Lung (tissue), 12 donors: Measurements from ENCODE around the gene ARHGAP10. TPM values are rescaled to one million over a fixed set of nuclear protein-coding genes. Genes with fewer than 3 reads are reported as not detected.
"Not testable (repeated sequence)": the region's sequence is repeated elsewhere in the genome, so short reads cannot be mapped to it uniquely, and the experiment has no call there.

ENCODE experiments used
- ATAC-seq: fragments of 200-7000 bp; cut with Tn5 transposase; one replicate; pipeline ENCODE4 v1.9.1; 2020; ENCODE audit warnings: moderate number of reproducible peaks; ENCODE audit not compliant: insufficient read depth, low FRiP score
- DNase-seq, 3 donors: peaks; one replicate each; pipeline ENCODE4 v3.0.0-alpha.2; 2013 to 2017
- H3K27ac ChIP-seq, 2 donors: one replicate each; pipeline ENCODE4 v1.5.1; 2013; ENCODE audit warnings: mild to moderate bottlenecking in 2 of 2, moderate library complexity in 2 of 2, control low read depth in 1 of 2, inconsistent platforms in 1 of 2, low read depth in 1 of 2, low read length in 1 of 2
- H3K27me3 ChIP-seq, 3 donors: one replicate each; pipeline ENCODE4 v1.5.1; 2013; ENCODE audit warnings: low read length in 2 of 3; ENCODE audit not compliant: control insufficient read depth in 3 of 3, insufficient read depth in 3 of 3
- H3K36me3 ChIP-seq, 4 donors: one replicate each; pipeline ENCODE4 v1.5.1; 2013; ENCODE audit warnings: low read length in 4 of 4, mild to moderate bottlenecking in 1 of 4, moderate library complexity in 1 of 4; ENCODE audit not compliant: control insufficient read depth in 4 of 4, insufficient read depth in 4 of 4
- H3K4me1 ChIP-seq, 5 donors: one replicate each; pipeline ENCODE4 v1.5.1; 2013; ENCODE audit warnings: low read length in 5 of 5, mild to moderate bottlenecking in 2 of 5, moderate library complexity in 1 of 5; ENCODE audit not compliant: control insufficient read depth in 5 of 5, insufficient read depth in 5 of 5
- H3K4me3 ChIP-seq: one replicate; pipeline ENCODE4 v1.5.1; 2013; ENCODE audit warnings: mild to moderate bottlenecking, control low read depth, moderate library complexity
- H3K9ac ChIP-seq, 2 donors: one replicate each; pipeline ENCODE4 v1.5.1; 2013; ENCODE audit warnings: low read length in 2 of 2, control low read depth in 1 of 2; ENCODE audit not compliant: insufficient read depth in 1 of 2
- H3K9me3 ChIP-seq, 4 donors: one replicate each; pipeline ENCODE4 v1.5.1; 2013; ENCODE audit warnings: low read length in 3 of 4, mild to moderate bottlenecking in 1 of 4, moderate library complexity in 1 of 4; ENCODE audit not compliant: control insufficient read depth in 4 of 4, insufficient read depth in 3 of 4
- WGBS, 2 donors: extraction: QIAGEN DNeasy Blood & Tissue Kit; methylation state at CpG; one replicate each; pipeline ENCODE4 v1.1.7; 2013; 5-methylcytosine and 5-hydroxymethylcytosine counted together
- polyA plus RNA-seq, 2 donors: library from polyadenylated mRNA; stranded (reverse); fragments of 200-250 nt; gene quantifications; one replicate each; pipeline ENCODE4 v1.2.1, GENCODE V29; 2013
- total RNA-seq, 2 donors: library from RNA; depleted of rRNA in 1 of 2; stranded (reverse); fragments of >200 nt in 1 of 2; gene quantifications; one replicate each; pipeline ENCODE4 v1.2.1, GENCODE V29; 2014 to 2021
- TF ChIP-seq, protein P1 (sequence below): IDR thresholded peaks from 2 replicates; pipeline ENCODE4 v1.5.1; 2012; ENCODE audit warnings: mild to moderate bottlenecking; ENCODE audit errors: control extremely low read depth, extremely low read depth
- donor health status: control.
- donor health status: control.
- donor health status: Bipolar disorder and iron deficiency.
- donor health status: healthy.
- donor health status: DM: yes; HTN: yes; CAD: no.

Gene ARHGAP10
- total and polyA plus RNA-seq, 4 donors, result 9.1 to 25.0 (median 17.5) TPM

DNA sequence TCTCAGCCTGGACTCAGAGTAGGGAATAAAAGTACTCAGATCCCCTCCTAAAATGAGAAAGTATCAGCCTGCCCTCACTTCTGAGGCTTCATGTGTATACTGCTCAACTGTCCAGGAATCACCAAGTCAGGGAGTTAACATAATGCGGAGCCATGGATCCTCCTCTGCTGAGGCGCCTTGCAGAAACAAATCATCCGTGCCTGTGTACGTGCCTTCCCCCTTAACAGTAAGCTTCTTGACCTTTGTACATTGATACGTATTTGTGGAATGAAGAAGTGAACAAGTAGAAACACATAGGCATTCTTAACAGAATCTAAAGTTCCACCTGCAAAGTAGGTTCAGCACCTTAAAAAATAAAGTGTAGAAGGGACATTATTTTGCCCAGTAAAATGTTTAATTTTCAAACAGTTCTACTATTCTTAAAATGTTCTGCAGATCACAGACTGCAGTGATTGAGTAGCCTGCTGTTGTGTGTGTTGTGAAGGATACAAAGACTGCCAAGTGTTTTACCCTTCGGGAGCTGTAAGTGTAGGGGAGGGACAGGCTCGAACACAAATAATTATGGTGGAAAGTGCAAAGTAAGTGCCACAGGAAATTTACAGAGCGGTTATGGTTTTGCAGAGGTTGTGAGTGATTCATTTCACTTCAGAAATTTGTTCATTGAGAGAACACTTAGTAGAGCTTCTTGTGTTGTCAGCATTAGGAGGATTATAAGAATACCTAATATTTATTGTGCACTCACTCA lies 61.9 kb downstream of the ARHGAP10 start:
- DNase-seq, result no peak
- Histone ChIP-seq H3K9ac (no peak overlapping the region), H3K4me3 (no peak overlapping the region), H3K36me3 (no peaks in the 10 kb centered on the region), H3K27ac (peak overlapping the region in 1 of 2 donors; percentile 57), H3K27me3 (no peaks in the 10 kb centered on the region), H3K4me1 (peaks cover 0 to 28% (median 5%) of the 10 kb centered on the region in 5 donors), H3K9me3 (no peaks in the 10 kb centered on the region)
- TF ChIP-seq, protein P1, sequence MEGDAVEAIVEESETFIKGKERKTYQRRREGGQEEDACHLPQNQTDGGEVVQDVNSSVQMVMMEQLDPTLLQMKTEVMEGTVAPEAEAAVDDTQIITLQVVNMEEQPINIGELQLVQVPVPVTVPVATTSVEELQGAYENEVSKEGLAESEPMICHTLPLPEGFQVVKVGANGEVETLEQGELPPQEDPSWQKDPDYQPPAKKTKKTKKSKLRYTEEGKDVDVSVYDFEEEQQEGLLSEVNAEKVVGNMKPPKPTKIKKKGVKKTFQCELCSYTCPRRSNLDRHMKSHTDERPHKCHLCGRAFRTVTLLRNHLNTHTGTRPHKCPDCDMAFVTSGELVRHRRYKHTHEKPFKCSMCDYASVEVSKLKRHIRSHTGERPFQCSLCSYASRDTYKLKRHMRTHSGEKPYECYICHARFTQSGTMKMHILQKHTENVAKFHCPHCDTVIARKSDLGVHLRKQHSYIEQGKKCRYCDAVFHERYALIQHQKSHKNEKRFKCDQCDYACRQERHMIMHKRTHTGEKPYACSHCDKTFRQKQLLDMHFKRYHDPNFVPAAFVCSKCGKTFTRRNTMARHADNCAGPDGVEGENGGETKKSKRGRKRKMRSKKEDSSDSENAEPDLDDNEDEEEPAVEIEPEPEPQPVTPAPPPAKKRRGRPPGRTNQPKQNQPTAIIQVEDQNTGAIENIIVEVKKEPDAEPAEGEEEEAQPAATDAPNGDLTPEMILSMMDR, result no peak
- 53 to 67% methylated on average over 8 of the region's 8 CpGs for WGBS, 2 donors
- no peak for ATAC-seq

DNA sequence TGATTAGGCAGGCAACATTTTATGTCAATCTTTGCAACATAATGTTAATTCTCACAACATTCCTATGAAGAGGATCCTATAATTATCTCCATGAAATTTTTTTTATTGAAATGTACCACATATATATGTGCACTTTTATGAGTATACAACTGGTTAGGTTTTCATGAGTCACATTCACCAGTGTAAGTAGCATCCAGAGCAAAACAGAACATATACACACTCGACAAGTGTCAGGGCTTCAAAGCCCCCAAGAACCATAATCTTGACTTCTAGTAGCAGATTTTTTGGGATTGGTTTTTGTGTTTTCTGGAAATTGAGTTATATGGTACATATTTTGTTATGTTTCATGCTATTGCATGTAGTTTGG lies 62.4 kb downstream of the ARHGAP10 start:
- Histone ChIP-seq H3K27me3 (no peaks in the 10 kb centered on the region), H3K27ac (no peak overlapping the region), H3K9ac (no peak overlapping the region), H3K4me3 (no peak overlapping the region), H3K9me3 (no peaks in the 10 kb centered on the region), H3K4me1 (peaks cover 0 to 27% (median 1%) of the 10 kb centered on the region in 5 donors), H3K36me3 (no peaks in the 10 kb centered on the region)
- WGBS, 2 donors, result 83 to 100% methylated on average over 1 of the region's 1 CpG
- TF ChIP-seq, protein P1, result no peak
- ATAC-seq, result no peak
- no peak for DNase-seq

DNA sequence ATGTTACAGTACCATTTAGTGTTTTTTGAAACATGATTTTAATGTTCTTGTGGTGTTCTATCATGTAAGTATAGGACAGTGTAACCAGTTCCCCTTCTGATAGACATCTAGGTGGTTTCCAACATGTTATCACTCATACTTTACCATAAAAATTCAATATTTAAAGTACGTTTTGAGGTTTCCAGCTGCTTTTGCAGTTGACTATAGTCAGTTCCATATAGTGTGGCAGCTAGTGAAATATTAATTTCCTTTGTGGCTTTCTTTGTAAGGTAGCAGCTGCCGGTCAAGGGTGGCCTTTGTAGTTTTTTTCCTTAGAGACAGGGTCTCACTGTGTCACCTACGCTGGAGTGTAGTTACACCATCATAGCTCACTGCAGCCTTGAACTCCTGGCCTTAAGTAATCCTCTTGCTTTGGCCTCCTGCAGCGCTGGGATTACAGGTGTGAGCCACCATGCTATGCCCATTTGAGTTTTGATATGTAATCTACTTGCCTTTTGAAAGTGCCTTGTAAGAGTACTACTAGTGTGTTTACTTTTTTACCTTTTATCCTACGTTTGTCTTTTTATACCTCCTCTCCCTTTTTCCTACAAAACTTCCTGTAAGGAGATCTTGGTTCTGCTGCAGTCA lies 63.0 kb downstream of the ARHGAP10 start:
- no peak overlapping the region for H3K27ac ChIP-seq
- H3K36me3 ChIP-seq, result no peaks in the 10 kb centered on the region
- no peaks in the 10 kb centered on the region for H3K9me3 ChIP-seq
- DNase-seq, result no peak
- WGBS, 2 donors, result 37 to 60% methylated on average over 5 of the region's 5 CpGs
- TF ChIP-seq, protein P1, result no peak
- H3K4me3 ChIP-seq, result no peak overlapping the region
- H3K4me1 ChIP-seq, result peaks cover 0 to 25% (median 1%) of the 10 kb centered on the region in 5 donors
- H3K27me3 ChIP-seq, result no peaks in the 10 kb centered on the region
- ATAC-seq, result no peak
- H3K9ac ChIP-seq, result no peak overlapping the region

DNA sequence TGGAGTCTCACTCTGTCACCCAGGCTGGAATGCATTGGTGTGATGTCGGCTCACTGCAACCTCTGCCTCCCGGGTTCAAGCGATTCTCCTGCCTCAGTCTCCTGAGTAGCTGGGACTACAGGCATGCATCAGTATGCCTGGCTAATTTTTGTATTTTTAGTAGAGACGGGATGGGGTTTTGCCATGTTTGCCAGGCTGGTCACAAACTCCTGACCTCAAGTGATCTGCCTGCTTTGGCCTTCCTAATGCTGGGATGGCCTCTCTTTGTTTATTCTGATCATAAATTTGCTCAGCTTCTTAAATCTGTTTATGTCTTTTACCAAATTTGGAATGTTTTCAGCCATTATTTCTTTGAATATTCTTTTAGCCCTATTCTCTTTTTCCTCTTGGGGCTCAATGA lies 67.2 kb downstream of the ARHGAP10 start:
- not testable (repeated sequence) for H3K4me1 ChIP-seq, H3K9me3 ChIP-seq, H3K4me3 ChIP-seq, H3K27me3 ChIP-seq, ATAC-seq, H3K9ac ChIP-seq, DNase-seq, H3K36me3 ChIP-seq
- WGBS, 2 donors, result 81 to 88% methylated on average over 4 of the region's 4 CpGs
- H3K27ac ChIP-seq, result peak overlapping the region in 1 of 2 donors; percentile 4
